HS-27A (cell line): ENCODE results near the gene GLI2.
A peak's percentile ranks its signal among the peaks of the same experiment; 100 is the strongest.

Experiments
- DNase-seq: peaks from one replicate; pipeline ENCODE4 v3.0.0-alpha.2; 2012; ENCODE audit warnings: low read depth, missing footprints

GLI2 gene

GRCh38 chr2:120738786-120739437 is 3.2 kb downstream of the GLI2 start:
- DNase-seq, result no peak

GRCh38 chr2:120739438-120740090 is 3.9 kb downstream of the GLI2 start:
- DNase-seq, result no peak

DNA sequence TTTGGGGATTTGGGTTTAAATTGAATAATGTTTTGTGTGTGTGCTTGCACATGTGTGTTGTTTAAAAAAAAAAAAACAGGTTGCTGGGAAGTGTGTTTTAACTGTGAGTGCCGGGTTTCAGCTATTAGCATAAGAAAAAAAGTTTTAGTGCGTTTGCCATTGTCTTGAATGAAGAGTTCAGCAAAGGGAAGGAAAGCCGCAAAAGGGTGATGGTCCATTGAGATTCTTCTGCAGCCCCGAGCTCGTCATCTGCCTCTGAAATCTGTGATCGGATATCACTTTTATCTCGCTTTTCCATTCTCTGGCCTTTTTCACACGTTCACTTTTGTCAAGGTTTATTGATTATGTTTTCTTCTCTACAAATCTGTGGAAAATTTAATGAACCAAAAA is 4.7 kb downstream of the GLI2 start:
- DNase-seq, result no peak

DNA sequence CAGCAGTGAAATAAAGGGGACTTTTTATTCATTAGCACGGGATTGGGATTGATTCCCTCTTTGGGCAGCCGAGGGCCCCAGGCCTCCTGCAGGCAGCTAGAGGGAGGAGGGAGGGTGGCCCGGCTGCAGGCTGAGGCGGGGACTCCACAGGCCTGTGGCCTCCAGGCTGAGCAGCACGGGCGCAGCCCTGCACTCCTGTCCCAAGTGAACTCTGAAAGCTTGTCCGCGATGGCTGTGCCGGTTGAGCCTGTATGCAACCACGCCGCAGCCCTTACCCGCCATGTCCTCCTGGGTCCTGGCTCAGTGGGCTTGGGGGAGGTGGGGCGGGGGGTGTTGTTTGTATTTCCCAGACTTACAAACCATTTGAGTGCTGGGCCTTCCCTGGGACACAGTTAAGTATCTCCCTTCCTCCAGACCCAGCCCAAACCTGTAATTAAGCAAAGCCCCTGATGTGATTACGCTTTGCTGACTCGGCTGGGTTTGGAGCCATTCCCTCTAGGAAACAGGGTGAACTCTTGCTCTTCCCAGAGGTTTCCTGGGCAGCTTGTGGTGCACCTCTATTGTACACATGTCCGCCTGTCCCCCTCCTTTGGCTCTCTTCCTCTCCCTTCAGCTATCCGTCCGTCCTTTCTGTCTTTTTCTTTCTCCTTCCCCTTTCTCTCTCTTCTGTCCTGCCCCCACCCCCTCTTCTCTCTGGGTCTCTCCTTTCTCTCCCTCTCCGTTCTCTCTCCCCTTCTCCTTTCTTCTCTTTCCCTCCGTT is 5.3 kb downstream of the GLI2 start:
- no peak for DNase-seq

- DNase-seq, result no peak
These were observed 6.2 kb downstream of the GLI2 start for GRCh38 chr2:120741571-120742561.

DNA sequence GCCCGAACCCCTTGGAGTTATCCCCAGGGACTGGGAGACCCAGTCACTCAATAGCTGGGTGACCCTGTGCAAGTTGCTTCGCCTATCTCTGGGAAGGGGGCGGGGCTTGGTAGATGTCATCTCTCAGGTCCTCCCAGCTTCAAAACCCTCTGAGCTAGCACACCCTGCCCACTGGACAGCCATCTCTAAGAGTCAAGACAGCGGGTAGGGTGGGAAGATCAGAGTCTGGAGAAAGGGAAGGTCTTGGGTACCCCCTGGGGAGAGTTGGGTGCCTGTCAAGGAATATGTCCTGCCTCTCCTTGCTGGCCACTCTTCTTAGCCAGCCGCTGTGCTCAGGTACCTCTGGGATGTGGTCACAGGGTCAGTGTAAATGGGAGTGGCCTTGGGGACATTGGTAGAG is 8.0 kb downstream of the GLI2 start:
- no peak for DNase-seq

DNA sequence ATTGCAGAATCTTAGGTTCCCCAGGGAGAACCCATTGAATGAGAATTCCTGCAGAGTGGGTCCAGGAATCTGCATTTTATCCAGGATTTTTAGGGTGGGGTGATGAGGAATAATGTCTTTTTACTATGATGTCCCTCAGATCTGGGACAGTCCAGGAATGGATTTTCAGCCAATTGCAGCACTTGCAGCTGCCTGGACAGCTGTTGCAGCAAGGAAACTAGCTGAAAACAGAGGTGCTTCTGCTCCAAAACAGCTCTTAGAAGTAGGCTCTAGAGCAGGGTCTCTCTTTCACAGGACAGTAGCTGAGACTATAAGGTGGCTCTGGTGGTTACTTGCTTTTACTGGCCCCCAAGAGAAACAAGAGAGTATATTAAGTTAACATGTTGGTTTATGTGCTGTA is 9.1 kb downstream of the GLI2 start:
- no peak for DNase-seq

DNA sequence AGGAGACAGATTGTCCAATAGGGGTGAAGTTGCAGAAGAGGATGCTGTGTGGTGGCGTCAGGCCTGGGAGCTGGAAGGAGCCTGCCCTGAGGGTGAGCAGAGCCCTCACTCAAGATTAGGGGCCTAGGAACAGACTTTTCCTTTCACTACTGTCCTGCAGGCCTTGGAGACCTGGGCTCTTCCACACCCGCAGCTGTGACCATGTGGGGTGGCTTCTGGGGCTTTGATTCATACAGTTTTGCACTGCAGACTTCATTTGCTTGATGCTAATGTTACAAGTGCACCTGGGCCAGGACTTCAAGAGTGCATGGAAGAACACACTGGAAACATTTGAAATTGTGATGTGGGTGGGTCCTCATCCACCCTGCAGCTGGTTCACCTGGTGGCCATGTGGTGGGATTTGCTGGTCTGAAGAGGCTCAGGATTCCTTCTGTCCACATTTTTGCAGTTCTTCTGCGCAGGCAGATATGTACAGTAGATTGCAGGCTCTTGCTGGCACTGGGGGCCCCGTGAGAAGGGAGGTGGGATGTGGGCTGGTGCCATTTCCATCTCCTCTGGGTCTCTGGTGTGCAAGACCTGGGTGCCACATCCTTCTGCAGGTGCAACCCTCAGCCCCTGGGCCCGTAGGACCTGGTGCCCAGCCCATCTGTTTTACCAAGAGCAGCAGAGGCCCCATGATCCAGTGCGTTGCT is 9.9 kb downstream of the GLI2 start:
- DNase-seq, result no peak

- DNase-seq, result no peak
These were observed 10.5 kb downstream of the GLI2 start for GRCh38 chr2:120746144-120746543.

- DNase-seq, result no peak
These were observed 11.6 kb downstream of the GLI2 start for GRCh38 chr2:120747281-120747680.

GRCh38 chr2:120747706-120748105 is 12.0 kb downstream of the GLI2 start:
- DNase-seq, result no peak

DNA sequence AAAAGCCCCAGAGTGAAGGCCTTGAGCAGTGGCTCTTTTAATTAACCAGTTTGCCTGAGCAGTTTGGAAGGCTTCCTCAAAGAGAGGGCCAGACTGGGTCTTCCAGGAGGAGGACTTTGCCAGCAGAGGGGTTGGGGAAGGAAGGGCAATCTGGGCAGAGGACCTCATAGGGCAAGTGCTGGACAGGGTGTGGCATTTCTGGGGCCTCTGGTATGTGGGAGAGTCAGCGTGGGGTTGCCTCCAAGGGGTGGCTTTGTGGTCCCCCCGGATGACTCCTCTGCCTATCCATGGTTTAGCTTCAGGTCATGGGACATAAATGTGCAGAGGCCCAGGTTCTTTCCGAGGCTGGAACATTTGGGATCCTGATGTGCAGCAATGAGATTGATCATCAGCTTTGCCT is 12.6 kb downstream of the GLI2 start:
- no peak for DNase-seq

- DNase-seq, result no peak
These were observed 13.1 kb downstream of the GLI2 start for GRCh38 chr2:120748741-120749140.

GRCh38 chr2:120749506-120750431 is 14.1 kb downstream of the GLI2 start:
- peak; percentile 35 for DNase-seq

DNA sequence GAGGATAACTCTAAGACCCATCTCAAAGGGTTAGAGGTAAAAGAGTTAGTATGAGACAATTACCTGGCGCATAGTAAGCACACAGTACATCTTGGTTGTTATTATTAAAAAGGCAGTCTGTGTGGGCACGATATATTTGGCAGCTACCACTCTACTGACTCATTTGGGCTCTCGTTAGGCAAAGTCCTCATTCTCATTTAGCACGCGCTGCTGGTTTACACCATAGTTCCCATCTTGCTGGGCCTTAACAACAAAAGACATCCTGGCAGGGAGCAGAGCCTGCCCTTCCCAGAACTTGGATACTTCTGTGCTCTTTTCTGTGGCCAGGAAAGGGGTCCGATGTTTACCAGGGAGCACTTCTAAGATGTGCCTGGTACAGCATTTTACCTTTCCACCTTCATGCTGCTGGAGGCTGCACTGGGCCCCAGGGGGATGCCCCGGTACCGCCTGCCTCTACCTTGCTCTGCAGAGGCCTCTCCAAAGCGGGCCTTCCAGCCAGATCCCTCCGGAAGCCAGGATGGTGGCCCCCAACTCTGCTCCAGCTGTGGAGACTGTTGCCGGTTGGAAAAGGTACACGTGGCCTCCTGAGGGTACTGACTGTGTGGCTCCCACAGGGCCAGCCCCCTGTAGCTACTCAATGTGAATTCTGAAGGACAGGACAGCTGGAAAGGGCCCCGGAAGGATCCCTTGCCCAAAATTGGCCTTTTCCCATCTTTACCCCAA is 15.0 kb downstream of the GLI2 start:
- no peak for DNase-seq

DNA sequence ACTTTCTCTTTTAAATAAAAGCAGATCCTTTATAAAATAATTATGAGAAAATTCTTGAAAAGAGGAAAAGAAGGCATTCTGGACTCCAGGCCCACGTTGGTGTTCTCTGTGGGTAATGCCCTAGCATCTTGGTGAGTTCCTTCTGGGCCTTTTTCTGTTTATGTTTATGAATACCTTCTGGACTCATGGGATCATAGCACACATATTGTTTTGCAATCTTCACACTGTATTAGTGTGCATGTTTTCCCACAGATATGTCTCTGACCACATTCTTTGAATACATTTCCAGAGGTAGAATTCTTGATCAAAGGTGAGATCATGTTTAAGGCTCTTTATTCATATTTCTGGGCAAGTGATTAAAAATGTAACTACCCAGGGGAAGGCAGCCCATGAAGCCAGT is 15.9 kb downstream of the GLI2 start:
- DNase-seq, result no peak

DNA sequence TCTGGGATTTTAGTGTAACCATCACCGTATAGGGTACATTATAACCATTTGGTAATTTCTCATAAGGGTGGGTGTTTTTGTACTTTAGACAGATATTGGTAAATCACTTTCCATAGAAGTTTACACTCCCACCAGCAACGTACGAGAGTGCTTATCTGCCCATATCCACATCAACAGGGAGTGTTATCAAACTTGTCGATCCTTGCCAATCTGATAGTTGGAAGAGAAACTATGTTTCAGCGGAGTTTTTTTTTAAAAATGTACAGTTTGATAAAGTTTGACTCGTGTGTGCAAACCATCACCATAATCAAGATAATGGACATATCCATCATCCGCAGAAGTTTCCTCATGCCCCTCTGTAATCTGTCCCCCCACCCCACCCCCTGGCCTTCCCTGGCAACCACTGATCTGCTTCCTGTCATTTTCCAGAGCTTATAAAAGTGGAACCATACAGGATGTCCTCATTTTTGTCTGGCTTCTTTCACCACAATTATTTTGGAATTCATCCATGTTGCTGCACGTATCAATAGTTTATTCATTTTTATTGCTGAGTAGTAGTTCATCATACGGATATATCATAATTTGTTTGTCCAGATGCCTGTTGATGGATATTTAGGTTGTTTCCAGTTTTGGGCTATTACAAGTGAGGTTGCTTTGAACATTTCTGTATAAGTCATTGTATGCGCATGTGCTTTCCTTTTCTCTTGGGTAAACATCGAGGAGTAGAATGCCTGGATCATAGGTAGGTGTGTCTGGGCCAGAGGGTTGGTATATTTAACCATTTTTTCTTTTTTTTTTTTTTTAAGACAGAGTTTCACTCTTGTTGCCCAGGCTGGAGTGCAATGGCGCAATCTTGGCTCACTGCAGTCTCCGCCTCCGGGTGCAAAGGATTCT is 18.6 kb downstream of the GLI2 start:
- no peak for DNase-seq
